NCI-H1436 treated with DMSO at 0.1 percent for 48 hours (cell line): Measurements from ENCODE around the gene ARHGAP9.
"Not testable (repeated sequence)": the region's sequence is repeated elsewhere in the genome, so short reads cannot be mapped to it uniquely, and the experiment has no call there.

Experiments
- DNase-seq: peaks from one replicate; lab custom pipeline; 2025; lab: John Stamatoyannopoulos, UW

Gene ARHGAP9

GRCh38 chr12:57434517-57435223 is 45.0 kb downstream of the ARHGAP9 start, which contains the start of gene INHBC:
INHBC (plus strand) TSS chr12:57434784; CDS start chr12:57434887, 103 bp downstream.
- no peak for DNase-seq

DNA sequence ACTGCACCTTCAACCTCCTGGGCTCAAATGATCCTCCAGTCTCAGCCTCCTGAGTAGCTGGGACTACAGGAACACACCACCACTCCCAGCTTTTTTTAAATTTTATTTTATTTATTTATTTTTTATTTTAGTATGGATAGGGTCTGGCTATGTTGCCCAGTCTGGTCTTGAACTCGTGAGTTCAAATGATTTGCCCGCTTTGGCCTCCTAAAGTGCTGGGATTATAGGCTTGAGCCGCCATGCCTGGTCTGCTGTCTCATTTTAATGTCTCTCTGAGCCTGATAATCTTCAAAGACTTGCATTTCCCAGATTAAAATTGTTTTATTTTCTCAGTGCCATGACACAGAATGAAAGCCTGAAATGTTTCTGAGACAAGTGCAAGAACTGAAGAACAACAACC is 46.3 kb downstream of the ARHGAP9 start:
- no peak for DNase-seq

DNA sequence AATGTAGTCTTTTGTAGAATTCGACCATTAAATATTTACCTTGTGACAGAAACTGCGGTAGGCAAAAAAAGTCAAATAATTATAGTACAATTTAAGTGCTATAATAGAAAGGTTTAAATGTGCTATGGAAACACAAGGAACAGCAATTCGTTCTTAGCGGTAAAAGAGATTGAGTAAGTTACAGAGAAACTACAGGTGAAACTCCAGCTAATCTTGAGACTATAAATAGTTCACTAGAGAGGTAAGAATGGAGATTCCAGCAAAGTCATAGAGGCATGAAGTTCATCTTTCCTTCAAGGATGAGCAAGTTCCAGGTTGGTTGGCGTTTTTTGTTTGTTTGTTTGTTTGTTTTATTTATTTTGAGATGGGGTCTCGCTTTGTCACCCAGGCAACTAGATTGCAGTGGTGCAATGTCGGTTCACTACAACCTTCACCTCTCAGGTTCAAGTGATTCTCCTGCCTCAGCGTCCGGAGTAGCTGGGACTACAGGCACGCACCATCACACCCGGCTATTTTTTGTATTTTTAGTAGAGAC is 47.9 kb downstream of the ARHGAP9 start:
- DNase-seq = no peak

- DNase-seq = peak; percentile 80
Observed at GRCh38 chr12:57430931-57431566, 48.6 kb downstream of the ARHGAP9 start, which contains the start of gene R3HDM2. R3HDM2 (minus strand) TSS chr12:57431043; CDS start chr12:57310428, 120,615 bp downstream.

GRCh38 chr12:57430112-57430930 is 49.3 kb downstream of the ARHGAP9 start:
- DNase-seq = no peak

- no peak for DNase-seq
Observed at GRCh38 chr12:57429473-57430111, 50.1 kb downstream of the ARHGAP9 start.

DNA sequence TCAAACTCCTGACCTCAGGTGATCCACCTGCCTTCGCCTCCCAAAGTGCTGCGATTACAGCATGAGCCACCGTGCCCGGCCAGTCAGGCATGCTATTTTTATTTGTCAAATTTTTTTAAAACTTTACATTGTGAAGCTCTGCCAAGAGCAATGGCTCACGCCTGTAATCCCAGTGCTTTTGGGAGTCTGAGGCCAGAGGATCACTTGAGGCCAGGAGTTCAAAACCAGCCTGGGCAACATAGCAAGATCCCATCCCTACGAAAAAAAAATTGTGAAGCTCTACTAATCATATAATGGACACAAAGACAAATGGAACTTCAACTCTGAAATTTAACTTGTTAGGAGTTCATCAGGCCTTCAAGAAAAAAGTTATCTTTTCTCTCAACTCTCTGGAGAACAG is 50.7 kb downstream of the ARHGAP9 start:
- no peak for DNase-seq

- DNase-seq = not testable (repeated sequence)
Observed at GRCh38 chr12:57426948-57427347, 52.7 kb downstream of the ARHGAP9 start.
